ENCODE results near the gene CARM1.

The CARM1 gene

DNA sequence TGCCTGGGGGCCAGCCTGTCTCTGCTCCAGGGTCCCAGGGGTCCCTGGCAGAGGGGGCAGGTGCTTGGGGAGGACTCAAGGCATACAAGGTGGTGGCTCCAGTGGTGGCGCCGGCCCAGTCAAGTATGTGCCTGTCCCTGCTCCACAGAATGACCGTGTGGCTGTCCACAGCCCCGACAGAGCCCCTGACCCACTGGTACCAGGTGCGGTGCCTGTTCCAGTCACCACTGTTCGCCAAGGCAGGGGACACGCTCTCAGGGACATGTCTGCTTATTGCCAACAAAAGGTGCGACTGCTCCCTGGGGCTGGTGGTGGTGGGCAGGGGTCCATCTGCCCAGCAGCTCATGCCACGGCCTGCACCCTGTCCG lies 48.9 kb downstream of the CARM1 start:
- TF ChIP-seq, protein P1, sequence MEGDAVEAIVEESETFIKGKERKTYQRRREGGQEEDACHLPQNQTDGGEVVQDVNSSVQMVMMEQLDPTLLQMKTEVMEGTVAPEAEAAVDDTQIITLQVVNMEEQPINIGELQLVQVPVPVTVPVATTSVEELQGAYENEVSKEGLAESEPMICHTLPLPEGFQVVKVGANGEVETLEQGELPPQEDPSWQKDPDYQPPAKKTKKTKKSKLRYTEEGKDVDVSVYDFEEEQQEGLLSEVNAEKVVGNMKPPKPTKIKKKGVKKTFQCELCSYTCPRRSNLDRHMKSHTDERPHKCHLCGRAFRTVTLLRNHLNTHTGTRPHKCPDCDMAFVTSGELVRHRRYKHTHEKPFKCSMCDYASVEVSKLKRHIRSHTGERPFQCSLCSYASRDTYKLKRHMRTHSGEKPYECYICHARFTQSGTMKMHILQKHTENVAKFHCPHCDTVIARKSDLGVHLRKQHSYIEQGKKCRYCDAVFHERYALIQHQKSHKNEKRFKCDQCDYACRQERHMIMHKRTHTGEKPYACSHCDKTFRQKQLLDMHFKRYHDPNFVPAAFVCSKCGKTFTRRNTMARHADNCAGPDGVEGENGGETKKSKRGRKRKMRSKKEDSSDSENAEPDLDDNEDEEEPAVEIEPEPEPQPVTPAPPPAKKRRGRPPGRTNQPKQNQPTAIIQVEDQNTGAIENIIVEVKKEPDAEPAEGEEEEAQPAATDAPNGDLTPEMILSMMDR (IDR thresholded peaks at IDR 0.05; ENCODE audit: low read depth, low read length) = no peak
- Histone ChIP-seq H3K27ac (peak overlapping the region; percentile 85), H3K27me3 (ENCODE audit: insufficient read depth, low read depth, severe bottlenecking) (no peaks in the 10 kb centered on the region), H3K4me3 (ENCODE audit: low read depth, low read length) (no peak overlapping the region), H3K36me3 (peaks cover 80% of the 10 kb centered on the region), H3K9me3 (ENCODE audit: severe bottlenecking) (no peaks in the 10 kb centered on the region)
- no peak for DNase-seq

DNA sequence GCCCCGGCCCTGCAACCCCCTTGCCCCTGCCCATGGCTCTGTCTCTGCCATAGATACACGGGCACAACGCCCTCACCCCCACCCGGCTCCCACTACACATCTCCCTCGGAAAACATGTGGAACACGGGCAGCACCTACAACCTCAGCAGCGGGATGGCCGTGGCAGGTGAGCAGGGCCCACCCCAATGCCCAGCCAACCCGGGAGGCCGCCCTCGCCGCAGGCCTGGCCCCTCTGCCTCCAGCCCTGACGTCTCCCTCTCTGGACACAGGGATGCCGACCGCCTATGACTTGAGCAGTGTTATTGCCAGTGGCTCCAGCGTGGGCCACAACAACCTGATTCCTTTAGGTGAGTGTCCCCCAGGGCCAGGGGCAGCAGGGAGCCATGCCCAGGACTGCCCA lies 49.4 kb downstream of the CARM1 start:
- H3K27ac ChIP-seq = peak overlapping the region; percentile 85; the same call in 1 of the 2 replicates
- H3K4me3 ChIP-seq (ENCODE audit: low read depth, low read length) = no peak overlapping the region
- H3K9me3 ChIP-seq (ENCODE audit: severe bottlenecking) = no peaks in the 10 kb centered on the region
- no peak for DNase-seq
- peaks cover 77% of the 10 kb centered on the region for H3K36me3 ChIP-seq
- H3K27me3 ChIP-seq (ENCODE audit: insufficient read depth, low read depth, severe bottlenecking) = no peaks in the 10 kb centered on the region
- TF ChIP-seq, protein P1 (IDR thresholded peaks at IDR 0.05; ENCODE audit: low read depth, low read length) = no peak

DNA sequence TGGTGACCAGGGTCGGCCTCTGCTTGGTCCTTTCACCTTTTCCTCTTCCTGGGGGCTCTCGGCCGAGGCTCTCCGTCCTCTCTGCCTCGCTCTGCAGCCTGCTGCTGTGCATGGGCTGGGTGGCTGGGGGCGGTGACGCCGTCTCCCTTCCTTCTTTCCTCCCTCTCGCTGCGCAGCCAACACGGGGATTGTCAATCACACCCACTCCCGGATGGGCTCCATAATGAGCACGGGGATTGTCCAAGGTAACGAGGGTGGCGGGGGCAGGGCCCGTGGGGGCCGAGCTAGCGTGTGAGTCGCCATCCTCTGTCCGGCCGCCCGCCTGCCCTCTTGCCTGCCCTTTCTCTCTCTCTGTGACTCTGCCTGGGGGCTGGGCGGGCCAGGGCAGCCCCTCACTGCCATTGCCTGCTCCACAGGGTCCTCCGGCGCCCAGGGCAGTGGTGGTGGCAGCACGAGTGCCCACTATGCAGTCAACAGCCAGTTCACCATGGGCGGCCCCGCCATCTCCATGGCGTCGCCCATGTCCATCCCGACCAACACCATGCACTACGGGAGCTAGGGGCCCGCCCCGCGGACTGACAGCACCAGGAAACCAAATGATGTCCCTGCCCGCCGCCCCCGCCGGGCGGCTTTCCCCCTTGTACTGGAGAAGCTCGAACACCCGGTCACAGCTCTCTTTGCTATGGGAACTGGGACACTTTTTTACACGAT lies 50.0 kb downstream of the CARM1 start:
- TF ChIP-seq, protein P1 (IDR thresholded peaks at IDR 0.05; ENCODE audit: low read depth, low read length) = no peak
- no peak overlapping the region for H3K4me3 ChIP-seq (ENCODE audit: low read depth, low read length)
- no peaks in the 10 kb centered on the region for H3K9me3 ChIP-seq (ENCODE audit: severe bottlenecking)
- peak overlapping the region; percentile 85; the same call in 1 of the 2 replicates for H3K27ac ChIP-seq
- H3K36me3 ChIP-seq = peaks cover 75% of the 10 kb centered on the region
- no peak for DNase-seq
- no peaks in the 10 kb centered on the region for H3K27me3 ChIP-seq (ENCODE audit: insufficient read depth, low read depth, severe bottlenecking)

DNA sequence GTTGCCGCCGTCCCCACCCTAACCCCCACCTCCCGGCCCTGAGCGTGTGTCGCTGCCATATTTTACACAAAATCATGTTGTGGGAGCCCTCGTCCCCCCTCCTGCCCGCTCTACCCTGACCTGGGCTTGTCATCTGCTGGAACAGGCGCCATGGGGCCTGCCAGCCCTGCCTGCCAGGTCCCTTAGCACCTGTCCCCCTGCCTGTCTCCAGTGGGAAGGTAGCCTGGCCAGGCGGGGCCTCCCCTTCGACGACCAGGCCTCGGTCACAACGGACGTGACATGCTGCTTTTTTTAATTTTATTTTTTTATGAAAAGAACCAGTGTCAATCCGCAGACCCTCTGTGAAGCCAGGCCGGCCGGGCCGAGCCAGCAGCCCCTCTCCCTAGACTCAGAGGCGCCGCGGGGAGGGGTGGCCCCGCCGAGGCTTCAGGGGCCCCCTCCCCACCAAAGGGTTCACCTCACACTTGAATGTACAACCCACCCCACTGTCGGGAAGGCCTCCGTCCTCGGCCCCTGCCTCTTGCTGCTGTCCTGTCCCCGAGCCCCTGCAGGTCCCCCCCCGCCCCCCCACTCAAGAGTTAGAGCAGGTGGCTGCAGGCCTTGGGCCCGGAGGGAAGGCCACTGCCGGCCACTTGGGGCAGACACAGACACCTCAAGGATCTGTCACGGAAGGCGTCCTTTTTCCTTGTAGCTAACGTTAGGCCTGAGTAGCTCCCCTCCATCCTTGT lies 50.7 kb downstream of the CARM1 start:
- peak overlapping the region; percentile 66 for H3K27ac ChIP-seq
- TF ChIP-seq, protein P1 (IDR thresholded peaks at IDR 0.05; ENCODE audit: low read depth, low read length) = peak; percentile 71
- no peak overlapping the region for H3K4me3 ChIP-seq (ENCODE audit: low read depth, low read length)
- peaks cover 72% of the 10 kb centered on the region for H3K36me3 ChIP-seq
- no peaks in the 10 kb centered on the region for H3K27me3 ChIP-seq (ENCODE audit: insufficient read depth, low read depth, severe bottlenecking)
- no peaks in the 10 kb centered on the region for H3K9me3 ChIP-seq (ENCODE audit: severe bottlenecking)
- peak; percentile 62 for DNase-seq

DNA sequence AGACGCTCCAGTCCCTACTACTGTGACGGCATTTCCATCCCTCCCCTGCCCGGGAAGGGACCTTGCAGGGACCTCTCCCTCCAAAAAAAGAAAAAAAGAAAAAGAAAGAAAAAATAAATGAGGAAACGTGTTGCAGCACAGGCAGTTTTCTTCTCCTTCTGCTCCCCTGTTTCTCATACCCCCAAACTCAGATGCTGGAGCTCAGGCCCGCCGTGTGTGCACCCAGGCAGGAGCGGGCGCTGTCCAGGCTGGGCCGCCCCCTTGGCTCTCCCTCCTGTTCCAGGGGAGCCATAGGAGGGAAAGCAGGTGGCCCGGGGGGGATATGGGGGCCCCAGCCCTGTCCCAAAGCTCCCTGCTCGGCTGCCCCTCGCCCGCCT lies 51.3 kb downstream of the CARM1 start:
- Histone ChIP-seq H3K9me3 (ENCODE audit: severe bottlenecking) (no peaks in the 10 kb centered on the region), H3K27me3 (ENCODE audit: insufficient read depth, low read depth, severe bottlenecking) (no peaks in the 10 kb centered on the region), H3K36me3 (peaks cover 67% of the 10 kb centered on the region), H3K4me3 (ENCODE audit: low read depth, low read length) (no peak overlapping the region), H3K27ac (peak overlapping the region; percentile 66)
- no peak for DNase-seq
- TF ChIP-seq, protein P1 (IDR thresholded peaks at IDR 0.05; ENCODE audit: low read depth, low read length) = no peak
